Measurements from ENCODE around the gene LAMC3. TPM values are rescaled to one million over a fixed set of nuclear protein-coding genes. Genes with fewer than 3 reads are reported as not detected.

LAMC3 gene
- total RNA-seq, 1 experiment from 2014 or later, result 0.36 TPM

DNA sequence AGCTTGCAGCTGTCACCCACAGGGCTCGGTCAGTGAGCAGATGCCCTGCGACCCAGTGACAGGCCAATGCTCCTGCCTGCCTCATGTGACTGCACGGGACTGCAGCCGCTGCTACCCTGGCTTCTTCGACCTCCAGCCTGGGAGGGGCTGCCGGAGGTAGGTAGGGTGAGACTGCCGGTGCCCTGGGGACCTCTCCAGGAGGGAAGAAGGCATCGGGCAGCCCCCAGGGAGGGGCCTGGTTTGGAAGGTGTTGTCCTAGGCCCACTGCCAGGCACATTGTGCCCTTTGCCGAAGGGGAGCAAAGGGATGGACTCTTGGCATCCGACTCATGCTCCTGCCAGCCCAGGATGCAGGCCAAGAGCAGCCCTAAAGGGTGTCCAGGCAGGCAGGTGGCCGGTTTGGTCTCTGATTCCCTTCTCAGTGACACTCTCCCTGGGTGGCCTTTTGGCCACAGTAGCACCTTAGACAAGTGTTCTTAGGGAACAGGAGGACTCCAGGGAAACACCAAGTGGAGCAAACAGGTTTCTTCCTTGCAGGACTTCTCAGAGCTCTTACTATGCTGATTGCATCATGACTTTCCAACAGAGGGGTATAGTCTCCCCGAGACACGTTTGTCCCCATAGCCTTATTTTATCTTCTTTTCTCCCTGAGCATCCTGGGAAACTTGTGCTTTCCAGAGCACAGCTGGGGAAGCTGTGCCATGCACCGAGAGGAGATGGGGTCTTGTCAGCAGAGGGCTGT is 59.3 kb downstream of the LAMC3 start:
- Histone ChIP-seq H3K4me3 (ENCODE audit: low read depth, low read length) (no peak overlapping the region), H3K36me3 (ENCODE audit: control insufficient read depth, insufficient read depth, low read length) (no peaks in the 10 kb centered on the region), H3K27me3 (replicated peaks; ENCODE audit: control insufficient read depth, insufficient read depth, low read length) (no peaks in the 10 kb centered on the region), H3K9me3 (no peaks in the 10 kb centered on the region), H3K4me1 (no peaks in the 10 kb centered on the region)
- TF ChIP-seq, protein P1, sequence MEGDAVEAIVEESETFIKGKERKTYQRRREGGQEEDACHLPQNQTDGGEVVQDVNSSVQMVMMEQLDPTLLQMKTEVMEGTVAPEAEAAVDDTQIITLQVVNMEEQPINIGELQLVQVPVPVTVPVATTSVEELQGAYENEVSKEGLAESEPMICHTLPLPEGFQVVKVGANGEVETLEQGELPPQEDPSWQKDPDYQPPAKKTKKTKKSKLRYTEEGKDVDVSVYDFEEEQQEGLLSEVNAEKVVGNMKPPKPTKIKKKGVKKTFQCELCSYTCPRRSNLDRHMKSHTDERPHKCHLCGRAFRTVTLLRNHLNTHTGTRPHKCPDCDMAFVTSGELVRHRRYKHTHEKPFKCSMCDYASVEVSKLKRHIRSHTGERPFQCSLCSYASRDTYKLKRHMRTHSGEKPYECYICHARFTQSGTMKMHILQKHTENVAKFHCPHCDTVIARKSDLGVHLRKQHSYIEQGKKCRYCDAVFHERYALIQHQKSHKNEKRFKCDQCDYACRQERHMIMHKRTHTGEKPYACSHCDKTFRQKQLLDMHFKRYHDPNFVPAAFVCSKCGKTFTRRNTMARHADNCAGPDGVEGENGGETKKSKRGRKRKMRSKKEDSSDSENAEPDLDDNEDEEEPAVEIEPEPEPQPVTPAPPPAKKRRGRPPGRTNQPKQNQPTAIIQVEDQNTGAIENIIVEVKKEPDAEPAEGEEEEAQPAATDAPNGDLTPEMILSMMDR (IDR thresholded peaks at IDR 0.05; ENCODE audit: insufficient read depth in 1 of 2, low read depth in 1 of 2, low read length in 1 of 2, severe bottlenecking in 1 of 2, unreplicated experiment in 1 of 2), result no peak
- ChIA-PET CTCF (no interaction called here), POLR2A (interaction anchor here (0.5 kb wide), 1 partner anchor 1601 kb away, joined by 5 read pairs; the partner anchor contains the start of gene DDX31)
- Mint-ChIP-seq H3K27me3 (ENCODE audit: insufficient read depth, unreplicated experiment) (peaks cover 10% of the 10 kb centered on the region), H3K36me3 (ENCODE audit: insufficient read depth, unreplicated experiment) (no peaks in the 10 kb centered on the region), H3K9me3 (ENCODE audit: unreplicated experiment) (no peaks in the 10 kb centered on the region), H3K27ac (ENCODE audit: unreplicated experiment) (no peak overlapping the region), H3K4me1 (ENCODE audit: low read depth, unreplicated experiment) (no peaks in the 10 kb centered on the region), H3K4me3 (ENCODE audit: unreplicated experiment) (no peak overlapping the region)
- no TSS peak for BruUV-seq (replicated peaks)
- no peak for DNase-seq
- intact Hi-C loops (cut with micrococcal nuclease; ENCODE audit: unreplicated experiment), result no loop called here

DNA sequence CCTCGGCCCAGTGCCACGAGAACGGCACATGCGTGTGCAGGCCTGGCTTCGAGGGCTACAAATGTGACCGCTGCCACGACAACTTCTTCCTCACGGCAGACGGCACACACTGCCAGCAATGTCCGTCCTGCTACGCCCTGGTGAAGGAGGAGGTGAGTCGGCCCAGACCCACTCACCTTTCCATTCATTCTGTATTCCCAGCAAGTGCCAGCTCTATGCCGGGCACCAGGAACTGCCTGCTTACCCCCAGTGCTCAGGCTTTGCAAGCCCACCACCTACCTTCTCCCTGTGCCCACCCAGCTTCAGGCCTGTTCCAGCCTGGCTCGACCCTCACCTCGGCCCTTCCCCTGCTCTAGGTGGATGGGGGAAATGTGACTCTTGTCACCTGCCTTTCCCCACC is 60.7 kb downstream of the LAMC3 start:
- Histone ChIP-seq H3K4me3 (ENCODE audit: low read depth, low read length) (no peak overlapping the region), H3K27me3 (replicated peaks; ENCODE audit: control insufficient read depth, insufficient read depth, low read length) (no peaks in the 10 kb centered on the region), H3K4me1 (no peaks in the 10 kb centered on the region), H3K9me3 (no peaks in the 10 kb centered on the region), H3K36me3 (ENCODE audit: control insufficient read depth, insufficient read depth, low read length) (no peaks in the 10 kb centered on the region)
- intact Hi-C loops (cut with micrococcal nuclease; ENCODE audit: unreplicated experiment), result no loop called here
- H3K9me3 Mint-ChIP-seq (ENCODE audit: unreplicated experiment), result no peaks in the 10 kb centered on the region
- no peak overlapping the region for H3K4me3 Mint-ChIP-seq (ENCODE audit: unreplicated experiment)
- ChIA-PET POLR2A (no interaction called here), CTCF (no interaction called here)
- peaks cover 10% of the 10 kb centered on the region for H3K27me3 Mint-ChIP-seq (ENCODE audit: insufficient read depth, unreplicated experiment)
- DNase-seq, result no peak
- H3K36me3 Mint-ChIP-seq (ENCODE audit: insufficient read depth, unreplicated experiment), result no peaks in the 10 kb centered on the region
- no peaks in the 10 kb centered on the region for H3K4me1 Mint-ChIP-seq (ENCODE audit: low read depth, unreplicated experiment)
- BruUV-seq (replicated peaks), result no TSS peak
- no peak overlapping the region for H3K27ac Mint-ChIP-seq (ENCODE audit: unreplicated experiment)
- TF ChIP-seq, protein P1 (IDR thresholded peaks at IDR 0.05; ENCODE audit: insufficient read depth in 1 of 2, low read depth in 1 of 2, low read length in 1 of 2, severe bottlenecking in 1 of 2, unreplicated experiment in 1 of 2), result no peak

DNA sequence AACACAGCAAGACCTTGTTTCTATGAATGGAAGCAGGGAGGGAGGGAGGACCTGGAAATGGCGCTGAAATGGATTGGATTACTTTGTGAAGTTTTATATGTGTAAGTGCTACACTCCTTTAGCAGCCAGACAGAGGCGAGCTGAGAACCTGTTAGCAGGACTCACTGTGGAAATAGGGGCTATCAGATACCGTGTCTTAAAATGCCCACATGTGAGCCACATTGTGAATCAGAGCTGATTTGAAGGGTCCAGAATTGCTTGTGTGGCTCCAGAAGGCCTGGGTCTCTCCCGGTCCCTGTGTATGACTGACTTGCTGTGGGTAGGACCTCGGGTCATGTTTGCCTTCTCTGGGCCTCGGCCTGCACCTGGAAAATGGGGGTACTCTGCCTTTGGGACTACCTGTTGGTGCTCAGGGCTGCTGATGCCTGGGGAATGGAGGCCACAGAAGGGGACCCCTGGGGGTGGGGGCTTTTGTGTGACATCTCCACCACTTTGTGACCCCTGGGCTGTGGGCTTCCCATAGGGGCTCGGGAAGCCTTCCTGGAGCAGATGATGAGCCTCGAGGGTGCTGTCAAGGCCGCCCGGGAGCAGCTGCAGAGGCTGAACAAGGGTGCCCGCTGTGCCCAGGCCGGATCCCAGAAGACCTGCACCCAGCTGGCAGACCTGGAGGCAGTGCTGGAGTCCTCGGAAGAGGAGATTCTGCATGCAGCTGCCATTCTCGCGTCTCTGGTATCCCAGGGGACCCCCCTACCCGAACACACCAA is 63.3 kb downstream of the LAMC3 start:
- ChIA-PET CTCF (no interaction called here), POLR2A (no interaction called here)
- Histone ChIP-seq H3K4me3 (ENCODE audit: low read depth, low read length) (no peak overlapping the region), H3K4me1 (no peaks in the 10 kb centered on the region), H3K9me3 (no peaks in the 10 kb centered on the region), H3K36me3 (ENCODE audit: control insufficient read depth, insufficient read depth, low read length) (no peaks in the 10 kb centered on the region), H3K27me3 (replicated peaks; ENCODE audit: control insufficient read depth, insufficient read depth, low read length) (no peaks in the 10 kb centered on the region)
- H3K27me3 Mint-ChIP-seq (ENCODE audit: insufficient read depth, unreplicated experiment), result no peaks in the 10 kb centered on the region
- no peak overlapping the region for H3K4me3 Mint-ChIP-seq (ENCODE audit: unreplicated experiment)
- intact Hi-C loops (cut with micrococcal nuclease; ENCODE audit: unreplicated experiment), result no loop called here
- no peaks in the 10 kb centered on the region for H3K9me3 Mint-ChIP-seq (ENCODE audit: unreplicated experiment)
- TF ChIP-seq, protein P1 (IDR thresholded peaks at IDR 0.05; ENCODE audit: insufficient read depth in 1 of 2, low read depth in 1 of 2, low read length in 1 of 2, severe bottlenecking in 1 of 2, unreplicated experiment in 1 of 2), result no peak
- H3K27ac Mint-ChIP-seq (ENCODE audit: unreplicated experiment), result no peak overlapping the region
- H3K36me3 Mint-ChIP-seq (ENCODE audit: insufficient read depth, unreplicated experiment), result no peaks in the 10 kb centered on the region
- DNase-seq, result no peak
- BruUV-seq (replicated peaks), result no TSS peak
- H3K4me1 Mint-ChIP-seq (ENCODE audit: low read depth, unreplicated experiment), result no peaks in the 10 kb centered on the region
